ENCODE data around the gene SKAP1. TPM values are rescaled to one million over a fixed set of nuclear protein-coding genes. Genes with fewer than 3 reads are reported as not detected.

Gene SKAP1
- total RNA-seq, 6 experiments from 2014 or later, result 4.5 to 51.0 (median 17.5) TPM

DNA sequence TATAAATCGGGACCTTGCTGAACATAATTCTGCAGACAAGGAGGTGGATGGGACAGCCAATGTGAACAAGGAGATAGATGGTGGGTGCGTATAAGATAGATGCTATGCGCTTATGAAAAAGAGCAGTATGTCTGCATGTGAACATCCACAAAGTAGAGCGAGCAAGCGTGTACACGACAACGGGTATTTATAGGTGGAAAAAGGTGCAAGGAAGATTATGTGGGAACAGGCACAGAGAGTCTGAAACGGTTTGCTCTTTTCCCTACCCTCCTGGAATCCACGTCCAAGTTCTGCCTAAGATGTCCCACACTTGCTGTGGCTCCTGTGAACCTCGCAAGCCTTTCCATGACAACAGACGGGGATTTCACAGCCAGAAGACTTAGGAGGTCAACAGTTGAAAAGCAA is 279.4 kb downstream of the SKAP1 start:
- H3K27me3 ChIP-seq, result no peaks in the 10 kb centered on the region
- no peak for TF ChIP-seq POLR2A (IDR thresholded peaks at IDR 0.05)
- TF ChIP-seq, protein P1, sequence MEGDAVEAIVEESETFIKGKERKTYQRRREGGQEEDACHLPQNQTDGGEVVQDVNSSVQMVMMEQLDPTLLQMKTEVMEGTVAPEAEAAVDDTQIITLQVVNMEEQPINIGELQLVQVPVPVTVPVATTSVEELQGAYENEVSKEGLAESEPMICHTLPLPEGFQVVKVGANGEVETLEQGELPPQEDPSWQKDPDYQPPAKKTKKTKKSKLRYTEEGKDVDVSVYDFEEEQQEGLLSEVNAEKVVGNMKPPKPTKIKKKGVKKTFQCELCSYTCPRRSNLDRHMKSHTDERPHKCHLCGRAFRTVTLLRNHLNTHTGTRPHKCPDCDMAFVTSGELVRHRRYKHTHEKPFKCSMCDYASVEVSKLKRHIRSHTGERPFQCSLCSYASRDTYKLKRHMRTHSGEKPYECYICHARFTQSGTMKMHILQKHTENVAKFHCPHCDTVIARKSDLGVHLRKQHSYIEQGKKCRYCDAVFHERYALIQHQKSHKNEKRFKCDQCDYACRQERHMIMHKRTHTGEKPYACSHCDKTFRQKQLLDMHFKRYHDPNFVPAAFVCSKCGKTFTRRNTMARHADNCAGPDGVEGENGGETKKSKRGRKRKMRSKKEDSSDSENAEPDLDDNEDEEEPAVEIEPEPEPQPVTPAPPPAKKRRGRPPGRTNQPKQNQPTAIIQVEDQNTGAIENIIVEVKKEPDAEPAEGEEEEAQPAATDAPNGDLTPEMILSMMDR (IDR thresholded peaks at IDR 0.05), result no peak
- 76% methylated on average over 11 of the region's 11 CpGs for WGBS (ENCODE audit: insufficient coverage, low coverage, low lambda C conversion rate, missing lambda C conversion rate)

DNA sequence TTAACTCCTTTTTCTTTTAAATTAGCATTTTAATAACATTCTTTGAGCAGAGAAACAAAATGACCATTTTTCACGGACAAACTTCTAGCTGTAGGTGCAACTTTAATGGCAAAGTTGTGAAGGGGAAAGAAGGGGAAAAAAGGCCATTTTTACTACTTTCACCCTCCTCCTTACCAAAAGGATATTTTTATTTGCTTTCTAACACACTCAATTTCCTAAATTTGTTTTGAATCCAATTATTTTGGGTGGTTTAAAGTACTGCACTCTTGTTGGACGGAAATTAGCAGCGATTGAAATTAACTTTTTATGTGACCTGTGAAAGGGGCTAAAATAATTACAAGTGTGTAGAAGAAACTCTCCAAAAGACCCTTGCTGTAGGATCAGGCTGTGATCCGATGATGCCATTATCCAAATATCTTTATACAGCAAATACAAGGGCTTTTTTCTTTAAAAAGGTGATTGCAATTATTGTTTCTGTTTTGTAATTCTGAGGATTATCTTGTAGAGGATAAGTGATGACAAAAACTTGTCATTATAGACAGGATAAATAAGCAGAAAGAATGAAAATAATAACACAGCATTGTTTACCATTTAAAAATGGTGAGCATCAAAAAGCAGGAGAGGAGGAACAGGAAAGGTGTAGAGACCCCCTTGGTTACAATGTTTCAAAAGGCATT is 280.1 kb downstream of the SKAP1 start:
- Histone ChIP-seq H3K27ac (no peak overlapping the region), H3K4me3 (no peak overlapping the region), H3K4me1 (peaks cover 0 to 15% (median 7%) of the 10 kb centered on the region in 4 donors), H3K9me3 (no peaks in the 10 kb centered on the region), H3K27me3 (no peaks in the 10 kb centered on the region), H3K36me3 (peaks cover 0 to 3% (median 0%) of the 10 kb centered on the region in 4 donors)
- WGBS (ENCODE audit: insufficient coverage, low coverage, low lambda C conversion rate, missing lambda C conversion rate), result 84% methylated on average over 4 of the region's 4 CpGs
- no peak for ATAC-seq
- intact Hi-C loops (cut with DNase I), result no loop called here
- DNase-seq, result no peak
- TF ChIP-seq POLR2A (IDR thresholded peaks at IDR 0.05), result no peak
- TF ChIP-seq, protein P1 (IDR thresholded peaks at IDR 0.05), result no peak

More for the DNA sequence above, 279.4 kb downstream of the SKAP1 start:
- Histone ChIP-seq H3K9me3 (no peaks in the 10 kb centered on the region), H3K27ac (no peak overlapping the region), H3K4me1 (peaks cover 0 to 15% (median 7%) of the 10 kb centered on the region in 4 donors), H3K36me3 (peaks cover 0 to 3% (median 0%) of the 10 kb centered on the region in 4 donors), H3K4me3 (no peak overlapping the region)
- DNase-seq (no peak), ATAC-seq (no peak)
- intact Hi-C loops (cut with DNase I), result no loop called here

DNA sequence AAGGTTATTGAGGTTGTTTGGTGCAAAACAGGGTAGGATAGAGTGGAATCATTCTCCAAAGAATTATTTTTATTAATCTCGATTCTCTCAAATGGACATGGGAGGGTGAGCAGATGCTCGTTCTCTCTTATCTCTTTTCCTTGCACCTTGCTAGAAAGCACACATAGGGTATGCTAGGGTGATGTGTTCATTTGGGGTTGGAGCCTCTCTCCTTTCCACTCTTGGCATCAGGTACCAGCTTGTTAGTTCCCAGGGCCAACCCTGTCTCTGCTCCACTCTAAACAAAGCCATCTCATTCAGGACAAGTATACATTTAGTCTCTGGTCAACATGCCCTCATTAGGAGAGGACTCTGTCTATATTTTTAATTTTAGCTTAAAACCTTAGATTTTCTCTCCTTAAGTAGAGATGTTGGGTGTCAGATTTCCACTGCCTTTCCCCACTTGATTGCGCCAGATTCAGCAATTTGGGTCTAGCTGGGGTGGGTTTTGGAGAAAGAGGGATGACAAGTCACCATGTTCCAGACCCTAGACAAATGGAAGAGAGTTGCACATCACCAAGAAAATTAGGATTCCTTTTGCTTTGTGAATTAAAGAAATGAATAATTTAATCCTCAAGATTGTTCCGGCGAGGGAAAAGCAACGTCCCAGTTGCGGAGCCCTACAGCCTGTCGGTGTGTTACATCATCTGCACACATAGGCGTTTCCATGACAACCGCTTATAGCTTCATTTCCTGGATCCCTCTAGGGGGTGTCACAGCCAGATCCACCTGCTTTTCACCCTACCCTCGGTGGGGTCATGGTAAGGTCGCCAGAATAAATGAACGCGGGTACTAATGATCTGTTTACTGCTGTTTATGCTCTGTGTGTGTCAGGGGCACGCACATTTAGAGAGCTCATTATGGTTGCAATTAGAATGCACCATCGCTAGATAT is 280.9 kb downstream of the SKAP1 start:
- Histone ChIP-seq H3K27me3 (no peaks in the 10 kb centered on the region), H3K9me3 (no peaks in the 10 kb centered on the region), H3K4me3 (no peak overlapping the region), H3K4me1 (peaks cover 0 to 10% (median 5%) of the 10 kb centered on the region in 4 donors), H3K27ac (no peak overlapping the region), H3K36me3 (peaks cover 0 to 3% (median 0%) of the 10 kb centered on the region in 4 donors)
- ATAC-seq, result no peak
- TF ChIP-seq, protein P1 (IDR thresholded peaks at IDR 0.05), result no peak
- no peak for TF ChIP-seq POLR2A (IDR thresholded peaks at IDR 0.05)
- WGBS (ENCODE audit: insufficient coverage, low coverage, low lambda C conversion rate, missing lambda C conversion rate), result 50% methylated on average over 12 of the region's 16 CpGs
- intact Hi-C loops (cut with DNase I), result no loop called here
- DNase-seq, result no peak

DNA sequence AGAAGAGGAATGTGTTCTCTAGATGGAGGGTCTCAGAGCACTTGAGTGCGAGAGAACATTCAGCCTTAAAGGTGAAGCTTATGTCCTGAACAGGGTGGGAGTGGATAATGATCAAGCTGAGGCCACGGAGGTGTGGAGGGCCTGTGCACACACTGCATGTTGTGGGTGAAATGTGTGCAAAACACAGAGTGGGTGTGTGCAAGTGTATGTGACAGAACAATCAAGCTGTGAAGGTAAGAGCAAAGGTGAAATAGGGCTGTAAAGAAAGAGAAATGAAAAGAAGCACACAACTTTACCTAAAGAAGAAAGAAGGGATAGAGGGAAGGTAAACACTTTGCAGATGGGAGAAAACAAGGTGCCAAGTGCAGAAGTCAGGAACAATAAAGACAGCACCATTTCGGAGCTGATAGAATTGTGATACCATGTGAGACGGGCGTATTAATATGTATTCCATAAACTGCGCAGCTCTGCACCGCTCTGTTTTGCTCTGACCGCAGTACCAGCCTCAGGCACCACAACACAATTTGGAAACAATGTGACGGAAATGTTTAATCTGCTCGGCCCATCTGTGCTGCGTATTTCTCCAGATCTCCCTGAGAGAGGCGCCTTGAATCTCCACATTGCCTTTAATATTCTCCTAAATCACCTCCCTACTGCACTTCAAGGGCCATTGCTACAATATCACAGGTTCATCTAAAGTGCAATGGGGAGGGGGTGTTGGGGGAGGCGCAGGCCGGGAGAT is 281.8 kb downstream of the SKAP1 start:
- Histone ChIP-seq H3K4me1 (peaks cover 0 to 1% (median under 1%) of the 10 kb centered on the region in 4 donors), H3K36me3 (peaks cover 0 to 3% (median 0%) of the 10 kb centered on the region in 4 donors), H3K27me3 (no peaks in the 10 kb centered on the region), H3K4me3 (no peak overlapping the region), H3K9me3 (no peaks in the 10 kb centered on the region), H3K27ac (no peak overlapping the region)
- WGBS (ENCODE audit: insufficient coverage, low coverage, low lambda C conversion rate, missing lambda C conversion rate), result 72% methylated on average over 11 of the region's 14 CpGs
- DNase-seq, result no peak
- intact Hi-C loops (cut with DNase I), result no loop called here
- ATAC-seq, result no peak
- TF ChIP-seq POLR2A (IDR thresholded peaks at IDR 0.05), result no peak
